KBM-7 (cell line): ENCODE results near the gene MACIR.
A peak's percentile ranks its signal among the peaks of the same experiment; 100 is the strongest.

Source experiments
- DNase-seq: peaks from one replicate; pipeline ENCODE4 v3.0.0-alpha.2; 2015
- in situ Hi-C: fragments of 300-500 bp; cut with MboI; formaldehyde crosslinking; loops from 2 replicates; pipeline ENCODE4 v1.14.3; 2020; ENCODE audit warnings: low sequenced_read_pairs, low pct_unique_long_range_greater_than_20kb, mixed read lengths

Gene MACIR

DNA sequence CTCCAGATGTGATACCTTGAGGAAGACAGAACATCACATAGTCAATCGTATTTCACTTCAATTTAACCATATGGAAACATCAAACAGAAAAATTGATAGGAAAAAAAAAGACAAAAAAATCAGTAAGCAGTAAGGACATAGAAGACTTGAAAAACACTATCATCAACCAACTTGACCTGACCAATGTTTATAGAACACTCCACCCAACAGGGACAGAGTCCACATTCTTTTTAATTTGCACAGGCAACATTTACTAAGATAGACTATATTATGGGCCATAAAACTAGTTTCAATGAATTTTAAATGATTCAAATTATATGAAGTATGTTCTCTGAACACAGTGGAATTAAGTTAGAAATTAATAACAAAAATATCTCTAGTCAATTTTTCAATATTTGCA lies 20.8 kb upstream of the MACIR start:
- in situ Hi-C loops = loop anchor here (25.0 kb wide), 1 partner anchor 225 kb away; no protein-coding TSS in a partner anchor

DNA sequence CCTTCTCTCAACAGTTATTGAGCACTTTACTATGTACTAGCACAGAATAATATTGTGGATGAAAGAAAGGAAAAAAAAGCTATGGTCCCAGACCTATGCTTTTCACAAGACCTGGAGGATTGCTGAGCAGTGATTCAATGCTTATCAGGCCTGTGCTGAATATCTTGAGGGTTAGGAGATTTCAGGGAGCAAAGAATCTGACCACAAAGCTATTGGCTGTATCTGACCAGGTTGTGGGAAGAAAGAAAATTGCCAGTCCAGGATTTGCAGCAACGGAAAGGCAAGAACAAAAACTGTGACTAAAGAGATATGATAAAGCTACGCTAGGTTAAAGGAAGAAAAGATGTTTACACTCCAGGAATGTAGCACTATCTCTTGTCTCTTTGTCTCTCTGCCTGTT lies 14.9 kb upstream of the MACIR start:
- DNase-seq = no peak

More for the DNA sequence above, 20.8 kb upstream of the MACIR start:
- DNase-seq = no peak

DNA sequence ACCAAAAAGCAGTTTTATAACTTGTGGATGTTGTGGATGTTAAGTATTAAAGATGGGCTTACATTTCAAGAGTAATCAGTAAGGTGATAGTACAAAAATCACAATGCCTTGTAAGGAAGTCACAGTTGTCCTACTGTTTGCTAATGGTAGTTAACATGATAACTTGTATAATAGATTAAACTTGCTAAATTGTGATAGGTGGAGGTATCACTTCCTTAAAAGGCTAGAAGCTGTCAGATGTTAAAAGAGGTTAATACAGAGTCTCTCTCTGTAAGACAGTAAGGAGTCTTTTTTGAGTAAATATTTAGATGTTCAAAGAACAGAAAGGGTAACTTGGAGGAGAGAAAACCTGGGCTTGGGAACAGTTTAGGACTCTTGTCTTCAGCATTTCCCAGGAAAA lies 14.2 kb upstream of the MACIR start:
- DNase-seq = no peak
- in situ Hi-C loops = loop anchor here (25.0 kb wide), 1 partner anchor 218 kb away; no protein-coding TSS in a partner anchor

More for the DNA sequence above, 14.9 kb upstream of the MACIR start:
- in situ Hi-C loops = loop anchor here (25.0 kb wide), 1 partner anchor 219 kb away; no protein-coding TSS in a partner anchor

DNA sequence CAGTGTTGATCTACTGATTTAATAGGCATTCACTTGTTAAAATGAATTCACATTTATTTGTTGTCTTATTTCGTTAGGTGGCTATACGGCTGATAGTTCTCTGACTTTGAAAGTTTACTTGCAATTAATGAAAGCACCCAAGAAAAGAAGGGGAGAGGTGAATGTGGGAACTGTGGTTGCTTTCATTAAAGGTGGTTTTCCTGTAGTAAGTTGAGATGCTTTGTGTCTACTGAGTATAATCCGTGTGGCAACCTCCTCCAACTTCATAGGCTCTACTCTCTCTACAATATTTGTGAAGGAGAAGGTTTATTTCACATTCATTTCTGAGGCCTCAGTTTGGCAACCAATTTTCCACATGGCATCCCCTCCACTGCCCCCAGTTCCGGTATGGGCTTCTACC lies 12.8 kb upstream of the MACIR start:
- DNase-seq = no peak
- in situ Hi-C loops = loop anchor here (25.0 kb wide), 1 partner anchor 217 kb away; no protein-coding TSS in a partner anchor

DNA sequence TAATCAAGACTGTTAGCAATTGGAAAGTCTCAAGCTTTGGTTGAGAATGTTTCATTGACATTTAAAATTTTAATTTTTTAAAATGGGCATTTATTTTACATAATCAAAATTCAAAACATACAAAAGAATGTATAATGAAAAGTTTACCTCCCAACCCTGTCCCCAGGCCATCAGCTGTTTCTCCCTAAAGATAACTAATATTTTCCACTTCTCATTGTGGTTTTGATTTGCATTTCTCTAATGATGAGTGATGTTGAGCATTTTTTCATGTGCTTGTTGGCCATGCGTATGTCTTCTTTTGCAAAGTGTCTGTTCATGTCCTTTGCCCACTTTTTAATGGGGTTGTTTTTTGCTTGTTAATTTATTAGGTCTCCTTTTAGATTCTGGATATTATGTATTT lies 11.4 kb upstream of the MACIR start:
- in situ Hi-C loops = loop anchor here (25.0 kb wide), 1 partner anchor 215 kb away; no protein-coding TSS in a partner anchor
- no peak for DNase-seq

DNA sequence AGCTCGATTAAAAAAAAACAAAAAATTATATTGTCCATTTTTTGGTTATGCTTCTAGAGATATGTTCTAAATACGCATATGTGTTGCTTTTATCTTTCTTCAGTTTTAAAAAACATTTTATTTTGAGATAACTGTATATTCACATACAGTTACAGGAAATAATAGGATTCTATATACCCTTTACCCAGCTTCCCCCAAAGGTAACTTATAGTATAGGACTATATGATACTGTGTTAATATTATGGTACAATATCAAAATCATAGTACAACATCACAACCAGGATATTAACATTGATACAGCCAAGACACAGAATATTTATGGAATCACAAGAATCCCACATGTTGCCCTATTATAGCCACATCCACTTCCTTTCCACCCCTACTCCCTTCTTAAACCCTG lies 9.5 kb upstream of the MACIR start:
- in situ Hi-C loops = loop anchor here (25.0 kb wide), 1 partner anchor 213 kb away; no protein-coding TSS in a partner anchor
- DNase-seq = no peak

DNA sequence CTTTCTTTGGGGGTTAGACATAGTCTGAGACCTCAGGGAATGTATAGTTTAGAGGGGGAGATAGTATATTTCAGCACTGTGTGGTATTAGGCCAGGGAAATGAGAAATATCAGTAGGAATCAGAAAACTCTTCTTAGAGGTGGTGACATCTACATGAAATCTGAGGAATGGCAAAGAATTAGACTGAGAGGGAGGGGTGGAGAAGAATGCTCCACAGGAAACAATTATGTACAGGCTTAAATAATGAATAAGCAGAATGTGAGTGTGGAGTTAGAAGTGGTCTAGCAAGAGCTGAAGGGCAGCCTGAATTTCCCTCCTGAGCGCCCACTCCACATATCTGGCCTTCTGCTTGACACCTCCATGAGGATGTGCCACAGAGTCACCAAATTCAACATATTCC lies 3.6 kb upstream of the MACIR start:
- in situ Hi-C loops = no loop called here
- no peak for DNase-seq

DNA sequence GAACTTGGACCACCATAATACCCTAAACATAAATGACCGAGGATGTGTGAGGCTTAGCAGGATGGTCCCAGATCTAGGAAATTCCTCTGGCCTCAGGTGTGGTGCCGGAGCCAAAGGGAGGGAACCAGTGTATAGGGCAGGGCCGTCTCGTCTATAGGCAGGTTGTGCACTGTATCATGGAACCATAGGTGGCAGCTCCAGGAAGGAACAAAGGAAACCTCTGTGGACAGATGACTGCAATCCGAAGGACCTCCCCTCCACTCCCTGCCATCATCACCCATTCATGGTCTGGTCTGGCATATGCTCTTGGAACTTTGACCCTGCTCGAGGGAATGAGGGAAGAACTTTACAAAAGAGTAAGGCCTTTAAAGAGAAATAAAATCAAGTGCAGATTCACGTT lies 2.9 kb upstream of the MACIR start:
- DNase-seq = no peak
- in situ Hi-C loops = no loop called here

DNA sequence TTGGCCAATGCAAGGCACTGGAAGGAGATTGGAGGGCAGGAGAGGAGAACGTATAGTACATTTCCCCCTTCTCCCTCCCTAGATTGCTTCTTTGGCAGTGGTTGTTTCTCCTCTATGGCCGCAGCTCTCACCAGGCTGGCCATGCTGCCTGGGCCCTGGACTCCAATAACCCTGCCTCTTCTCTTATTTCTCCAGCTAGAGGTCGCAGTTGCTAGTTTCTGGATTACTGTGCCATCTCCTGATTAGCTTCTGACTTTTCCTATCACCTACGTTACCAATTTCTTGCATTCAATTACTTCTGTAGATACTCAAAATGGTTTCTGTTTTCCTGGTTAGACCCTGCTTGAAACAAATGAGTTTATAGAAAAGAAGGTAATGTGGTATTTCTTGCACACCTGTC lies 2.4 kb upstream of the MACIR start:
- in situ Hi-C loops = no loop called here
- DNase-seq = no peak

DNA sequence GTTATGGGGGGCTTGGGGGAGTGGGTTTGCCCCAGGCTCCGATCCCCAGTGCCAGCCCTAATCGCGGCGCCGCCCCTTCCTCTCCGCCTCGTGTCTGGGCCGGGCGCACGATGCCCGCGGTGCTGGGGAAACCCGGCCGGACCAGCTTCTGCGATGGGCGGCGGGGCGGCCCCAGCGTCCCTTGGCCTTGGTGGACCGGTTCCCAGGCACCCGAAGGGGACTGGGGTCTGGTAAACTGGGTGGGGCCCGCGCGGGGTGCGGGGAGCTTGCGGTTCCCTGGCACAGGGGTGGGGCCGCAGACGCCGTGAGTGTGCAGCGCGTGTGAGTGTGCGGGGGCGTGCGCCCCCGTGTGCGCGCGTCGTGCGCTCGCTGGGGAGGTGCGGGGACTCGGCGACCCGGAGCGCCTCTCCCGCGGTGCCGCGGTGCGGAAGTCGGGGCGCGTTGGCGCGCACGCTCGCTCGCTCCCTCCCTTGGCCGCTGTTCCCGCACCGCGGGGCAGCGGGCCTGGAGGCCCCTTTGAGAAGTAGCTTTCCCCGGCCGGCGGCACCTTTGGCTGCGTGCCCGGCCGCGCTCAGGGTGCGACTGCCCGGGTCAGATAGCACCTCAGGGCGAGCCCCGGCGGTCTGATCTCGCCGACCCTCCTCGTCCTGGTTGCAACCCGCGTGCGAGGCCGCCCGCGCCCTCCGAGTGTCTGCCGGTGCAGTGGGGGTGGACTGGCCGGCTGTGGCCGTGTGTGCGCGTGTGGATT lies 568 bp downstream of the MACIR start:
- in situ Hi-C loops = no loop called here
- peak; percentile 85 for DNase-seq

DNA sequence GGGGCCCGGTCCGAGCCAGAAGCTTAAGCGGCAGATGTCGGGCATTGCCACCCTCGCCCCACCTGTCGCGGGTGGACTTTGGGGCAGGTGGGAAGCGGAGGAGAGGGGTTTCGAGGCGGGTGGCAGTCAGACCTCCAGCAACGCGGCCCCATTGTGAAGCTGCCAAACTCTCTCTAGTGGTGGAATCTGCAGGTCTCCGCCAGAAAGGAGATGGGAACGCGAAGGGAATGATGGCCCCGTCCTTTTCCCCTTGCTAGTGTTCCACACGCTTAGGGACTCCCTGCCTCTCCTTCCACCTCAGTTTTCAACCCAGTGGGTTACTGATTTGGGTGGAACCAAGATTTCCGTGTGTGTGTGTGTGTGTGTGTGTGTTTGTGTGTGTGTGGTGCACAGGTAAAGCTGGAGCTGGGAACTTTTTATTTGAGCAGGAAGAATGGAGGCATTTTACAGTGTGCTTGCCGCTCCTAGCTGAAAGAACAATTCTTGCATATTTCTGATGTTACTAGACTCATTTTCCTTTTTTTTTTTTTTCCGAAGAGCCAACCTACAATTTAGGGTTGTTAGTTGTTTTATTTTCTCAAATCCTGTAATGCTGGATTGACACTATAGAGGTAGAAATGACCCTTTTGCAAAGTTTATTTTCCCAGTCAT lies 1.3 kb downstream of the MACIR start:
- in situ Hi-C loops = no loop called here
- peak; percentile 64 for DNase-seq

DNA sequence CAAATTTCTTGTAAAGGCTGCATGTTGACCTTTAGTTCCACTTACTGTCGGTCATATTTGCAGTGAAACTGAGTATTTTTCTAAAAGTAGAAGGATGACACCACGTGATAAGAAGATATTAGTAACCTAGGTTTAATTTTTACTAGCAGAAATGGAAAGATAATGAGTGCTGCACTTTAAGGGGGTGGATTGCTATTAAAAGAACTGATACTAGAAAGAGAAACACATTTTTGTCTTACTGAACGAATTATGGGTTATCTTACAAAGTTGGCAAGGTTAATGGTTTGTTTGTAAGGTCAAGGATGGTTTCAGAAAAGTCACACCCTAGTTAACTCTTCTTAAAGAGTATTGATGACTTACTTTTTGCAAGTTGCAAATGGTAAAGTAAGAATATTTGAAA lies 2.4 kb downstream of the MACIR start:
- in situ Hi-C loops = no loop called here
- DNase-seq = no peak

DNA sequence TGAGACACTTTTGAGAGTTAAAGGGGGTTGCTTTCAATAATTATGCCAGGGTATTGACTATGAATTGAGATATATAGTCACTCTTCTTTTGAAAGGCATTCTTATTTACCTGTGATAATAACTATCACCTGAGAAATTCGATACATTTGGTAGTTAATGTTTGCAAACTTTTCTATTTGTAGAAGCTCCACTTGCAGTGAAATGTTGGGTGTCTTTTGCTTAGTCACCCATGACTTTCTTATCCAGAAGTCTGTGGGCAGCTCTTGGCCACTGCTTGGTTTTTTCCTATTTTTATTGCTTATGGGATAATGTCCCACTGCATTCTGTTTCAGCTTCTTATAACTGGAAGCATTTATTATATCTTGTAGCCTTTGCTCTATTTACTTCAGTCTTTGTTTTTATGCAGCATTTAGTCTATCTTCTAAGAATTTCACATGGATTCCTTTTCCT lies 3.9 kb downstream of the MACIR start:
- no peak for DNase-seq
- in situ Hi-C loops = no loop called here

DNA sequence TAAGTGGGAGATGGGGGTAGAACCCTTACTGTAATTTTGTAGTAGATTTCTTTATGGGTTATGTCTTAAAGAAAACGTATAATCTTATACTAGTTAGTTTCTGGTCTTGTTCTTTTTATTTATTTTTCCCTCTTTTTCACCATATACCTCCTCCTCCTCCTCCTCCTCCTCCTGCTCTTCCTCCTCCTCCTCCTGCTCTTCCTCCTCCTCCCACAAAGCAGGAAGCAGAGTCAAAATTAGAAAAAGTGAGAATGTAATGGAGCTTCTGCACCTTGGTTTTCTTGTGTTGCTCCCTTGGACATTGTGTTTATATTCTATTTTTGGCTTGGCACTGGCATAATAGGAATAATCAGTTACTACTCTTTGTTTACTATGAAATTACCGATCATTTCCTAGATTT lies 4.5 kb downstream of the MACIR start:
- in situ Hi-C loops = no loop called here
- no peak for DNase-seq

DNA sequence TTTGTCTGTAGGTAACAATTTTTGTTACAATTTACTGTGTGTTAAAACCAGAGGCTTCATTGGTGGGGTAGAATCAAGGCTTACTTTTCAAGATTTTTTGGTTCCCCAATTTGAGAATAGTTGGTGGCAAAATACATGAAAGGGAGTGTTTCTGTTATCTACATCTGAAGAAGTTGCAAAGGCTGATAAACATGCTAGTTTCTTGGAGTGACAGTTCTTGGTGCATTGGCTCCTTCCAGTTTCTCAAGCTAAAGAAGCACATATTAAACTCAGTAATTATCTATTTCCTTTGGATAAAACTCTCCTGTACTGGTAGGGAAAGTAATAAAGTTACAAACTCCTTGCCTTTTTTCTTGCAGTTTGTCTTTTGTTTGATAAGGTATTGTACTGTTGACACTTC lies 5.9 kb downstream of the MACIR start:
- in situ Hi-C loops = no loop called here
- no peak for DNase-seq

DNA sequence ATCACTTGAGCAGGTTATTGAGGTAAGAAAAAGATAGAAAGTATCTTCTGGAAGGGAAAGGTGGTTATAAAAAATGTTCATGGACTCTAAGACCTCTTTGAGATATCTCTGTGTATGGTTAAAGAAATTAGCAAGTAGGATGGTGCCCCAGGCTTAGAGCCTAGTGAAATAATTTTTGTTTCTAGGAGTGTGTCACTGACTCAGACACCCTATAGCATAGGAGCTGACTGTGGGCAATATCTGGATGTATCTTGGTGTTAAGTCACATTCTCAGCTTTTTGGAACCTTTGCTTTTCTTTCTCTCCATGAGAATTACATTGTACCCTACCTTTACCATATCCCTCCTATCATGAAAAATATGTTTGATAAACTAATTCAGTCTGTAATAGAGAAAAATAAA lies 12.0 kb downstream of the MACIR start:
- DNase-seq = no peak
- in situ Hi-C loops = no loop called here

DNA sequence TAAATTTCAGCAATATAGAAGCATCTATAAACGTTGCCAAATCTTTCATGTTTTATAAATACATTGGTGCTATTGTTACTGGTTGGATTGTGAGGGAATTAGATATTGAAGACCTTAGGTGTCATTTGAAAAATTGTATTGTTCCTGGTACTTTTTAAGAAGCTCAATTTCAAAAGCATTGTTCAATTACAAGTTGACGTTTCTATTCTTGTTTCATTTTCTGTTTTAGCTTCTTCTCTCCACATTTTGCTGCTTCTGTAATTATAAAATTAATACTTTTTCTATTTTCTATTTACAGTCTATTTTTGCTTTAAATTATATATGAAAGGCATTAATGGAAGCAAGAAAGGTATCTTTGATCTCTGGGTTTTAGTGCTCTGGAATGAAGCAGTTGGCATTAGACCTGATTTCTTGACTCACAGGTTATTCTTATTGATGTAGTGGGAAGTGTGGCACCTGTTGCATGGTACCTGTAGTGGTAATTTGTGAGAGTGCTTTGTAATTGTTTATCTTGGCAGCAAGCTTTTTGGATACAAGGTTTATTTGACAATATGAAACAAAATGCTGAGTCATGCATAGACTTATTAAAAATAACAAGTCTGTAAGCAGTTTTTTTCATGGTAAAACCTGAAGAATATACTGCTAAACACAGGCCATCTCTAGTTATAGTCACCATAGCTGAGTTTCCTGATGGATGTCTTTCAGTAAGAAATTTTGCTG lies 13.2 kb downstream of the MACIR start:
- in situ Hi-C loops = no loop called here
- DNase-seq = no peak

DNA sequence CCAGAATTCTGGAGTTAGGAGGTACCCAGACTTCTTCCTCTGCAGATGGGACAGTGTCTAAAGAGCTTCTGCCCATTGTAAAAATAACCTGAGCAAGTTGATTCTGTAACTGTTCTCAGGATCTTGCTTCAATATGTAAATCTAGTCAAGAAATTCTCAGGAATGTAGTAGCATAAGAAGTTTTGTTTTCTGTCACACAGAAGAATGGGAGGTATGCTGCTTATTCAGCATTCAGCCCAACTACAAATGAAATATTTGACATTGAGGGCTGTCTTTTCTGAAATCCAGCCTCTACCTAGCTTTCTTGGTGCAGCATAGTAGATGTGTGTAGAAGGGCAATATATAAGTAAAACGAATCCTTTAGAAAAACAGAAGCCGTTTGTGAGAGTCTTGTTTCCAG lies 13.8 kb downstream of the MACIR start:
- DNase-seq = no peak
- in situ Hi-C loops = no loop called here

DNA sequence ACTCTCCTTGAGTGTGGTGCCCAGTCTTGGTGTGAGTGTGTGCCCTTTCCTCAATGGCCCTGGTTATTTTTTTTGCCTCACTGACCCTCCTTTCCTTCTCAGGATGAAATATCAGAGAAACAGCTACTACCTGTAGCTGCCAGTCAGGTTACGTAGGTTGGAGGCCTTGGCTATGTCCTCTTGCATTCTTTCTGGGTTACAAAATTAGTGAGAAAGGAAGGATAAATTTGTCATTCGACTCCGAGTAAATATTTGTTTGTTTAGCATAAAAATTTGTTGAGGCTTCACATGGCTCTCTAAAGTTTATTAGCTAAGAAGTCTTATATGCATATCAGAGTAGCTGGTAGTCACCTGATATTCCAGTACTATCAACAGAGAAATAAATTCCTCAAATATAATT lies 15.4 kb downstream of the MACIR start:
- DNase-seq = no peak
- in situ Hi-C loops = no loop called here

DNA sequence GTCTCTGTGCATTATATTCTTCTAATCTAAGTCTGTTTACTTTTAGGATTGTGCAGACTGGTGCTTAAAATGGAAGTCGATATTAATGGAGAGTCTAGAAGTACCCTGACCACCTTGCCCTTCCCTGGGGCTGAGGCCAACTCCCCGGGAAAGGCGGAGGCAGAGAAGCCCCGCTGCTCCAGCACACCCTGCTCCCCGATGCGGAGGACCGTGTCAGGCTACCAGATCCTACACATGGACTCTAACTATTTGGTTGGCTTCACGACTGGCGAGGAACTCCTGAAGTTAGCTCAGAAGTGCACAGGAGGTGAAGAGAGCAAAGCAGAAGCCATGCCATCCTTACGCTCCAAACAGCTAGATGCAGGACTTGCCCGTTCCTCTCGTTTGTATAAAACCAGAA lies 17.3 kb downstream of the MACIR start:
- DNase-seq = no peak
- in situ Hi-C loops = no loop called here
